ENCODE measurements around the gene CHRNB1. TPM values are rescaled to one million over a fixed set of nuclear protein-coding genes. Genes with fewer than 3 reads are reported as not detected.

Gene CHRNB1
- total RNA-seq, 1 experiment from 2014 or later: 7.8 TPM

GRCh38 chr17:7404737-7405349 is 40.0 kb upstream of the CHRNB1 start:
- peak overlapping the region; percentile 78 for H3K4me3 Mint-ChIP-seq (ENCODE audit: unreplicated experiment)
- POLR2A ChIA-PET: interaction anchor here (0.6 to 2.7 kb wide), 33 partner anchors 10 to 618 kb away, joined by 3 to 48 read pairs (median 4); partner anchors contain the start of genes DVL2, GABARAP, KCTD11 and MPDU1
- no peaks in the 10 kb centered on the region for H3K27me3 Mint-ChIP-seq (ENCODE audit: insufficient read depth, unreplicated experiment)
- DNase-seq (ENCODE audit: unreplicated experiment): no peak
- CTCF ChIA-PET: interaction anchor here (0.6 to 1.5 kb wide), 6 partner anchors 9 to 138 kb away, joined by 3 read pairs; no protein-coding TSS in a partner anchor
- intact Hi-C loops (cut with micrococcal nuclease): loop anchor here (1.0 to 2.0 kb wide), 2 partner anchors 30 to 48 kb away; partner anchors contain the start of gene TMEM102
- no TSS peak for BruUV-seq (replicated peaks)
- H3K9me3 Mint-ChIP-seq (ENCODE audit: unreplicated experiment): no peaks in the 10 kb centered on the region
- no peak for TF ChIP-seq CTCF (IDR thresholded peaks at IDR 0.05; ENCODE audit: unreplicated experiment)
- peak overlapping the region; percentile 86 for H3K27ac Mint-ChIP-seq (ENCODE audit: low read depth, unreplicated experiment)
- H3K36me3 Mint-ChIP-seq (ENCODE audit: insufficient read depth, unreplicated experiment): peaks cover 7% of the 10 kb centered on the region
- H3K4me1 Mint-ChIP-seq (ENCODE audit: insufficient read depth, unreplicated experiment): peaks cover 16% of the 10 kb centered on the region

GRCh38 chr17:7405350-7406234 is 39.3 kb upstream of the CHRNB1 start:
- Mint-ChIP-seq H3K4me1 (ENCODE audit: insufficient read depth, unreplicated experiment) (peaks cover 16% of the 10 kb centered on the region), H3K4me3 (ENCODE audit: unreplicated experiment) (peak overlapping the region; percentile 78), H3K27ac (ENCODE audit: low read depth, unreplicated experiment) (peak overlapping the region; percentile 86), H3K36me3 (ENCODE audit: insufficient read depth, unreplicated experiment) (peaks cover 14% of the 10 kb centered on the region), H3K27me3 (ENCODE audit: insufficient read depth, unreplicated experiment) (no peaks in the 10 kb centered on the region), H3K9me3 (ENCODE audit: unreplicated experiment) (no peaks in the 10 kb centered on the region)
- no peak for TF ChIP-seq CTCF (IDR thresholded peaks at IDR 0.05; ENCODE audit: unreplicated experiment)
- intact Hi-C loops (cut with micrococcal nuclease): loop anchor here (2.0 kb wide), 1 partner anchor 49 kb away; no protein-coding TSS in a partner anchor
- BruUV-seq (replicated peaks): no TSS peak
- no peak for DNase-seq (ENCODE audit: unreplicated experiment)
- ChIA-PET CTCF (interaction anchor here (1.2 kb wide), 1 partner anchor 21 kb away, joined by 3 read pairs; no protein-coding TSS in a partner anchor), POLR2A (interaction anchor here (0.6 kb wide), 1 partner anchor 22 kb away, joined by 3 read pairs; no protein-coding TSS in a partner anchor)

DNA sequence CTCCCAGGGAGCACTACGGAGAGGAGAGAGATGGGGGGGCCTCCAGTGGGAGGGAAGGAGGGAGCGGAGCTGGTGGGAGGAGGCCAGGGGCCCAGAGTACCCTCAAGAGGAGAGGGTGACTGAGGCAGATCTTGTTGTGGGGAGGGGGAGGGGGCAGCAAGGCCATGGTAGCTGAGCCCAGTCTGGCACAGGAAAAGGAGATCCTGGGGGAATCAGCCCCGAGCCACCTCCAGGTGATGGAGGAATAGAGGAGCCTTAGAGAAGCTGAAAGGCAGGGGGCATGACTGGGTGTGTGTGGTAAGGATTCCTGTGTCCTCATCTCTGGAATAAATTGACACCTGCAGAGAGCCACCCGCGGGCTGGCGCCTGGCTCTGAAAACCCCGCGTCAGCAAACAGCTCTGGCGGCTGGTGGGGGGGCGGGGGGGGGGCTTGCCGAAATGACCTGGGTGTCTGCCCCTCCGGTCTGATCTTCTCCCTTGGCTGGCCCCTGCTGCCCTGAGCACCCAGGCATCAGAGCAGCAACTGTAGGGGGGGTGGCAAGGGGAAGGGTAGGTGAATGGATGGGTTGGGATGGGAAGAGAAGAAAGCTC is 38.5 kb upstream of the CHRNB1 start:
- POLR2A ChIA-PET: no interaction called here
- TF ChIP-seq CTCF (IDR thresholded peaks at IDR 0.05; ENCODE audit: unreplicated experiment): no peak
- CTCF ChIA-PET: interaction anchor here (0.5 to 1.2 kb wide), 3 partner anchors 21 to 1905 kb away, joined by 3 read pairs; no protein-coding TSS in a partner anchor
- intact Hi-C loops (cut with micrococcal nuclease): no loop called here
- Mint-ChIP-seq H3K36me3 (ENCODE audit: insufficient read depth, unreplicated experiment) (peaks cover 19% of the 10 kb centered on the region), H3K27ac (ENCODE audit: low read depth, unreplicated experiment) (no peak overlapping the region), H3K9me3 (ENCODE audit: unreplicated experiment) (no peaks in the 10 kb centered on the region), H3K27me3 (ENCODE audit: insufficient read depth, unreplicated experiment) (no peaks in the 10 kb centered on the region), H3K4me1 (ENCODE audit: insufficient read depth, unreplicated experiment) (peaks cover 16% of the 10 kb centered on the region), H3K4me3 (ENCODE audit: unreplicated experiment) (no peak overlapping the region)
- BruUV-seq (replicated peaks): no TSS peak
- no peak for DNase-seq (ENCODE audit: unreplicated experiment)

Data from MCF 10A (cell line).